GM19395 (cell line): ENCODE data around the gene PMFBP1.
"Not testable (repeated sequence)": the region's sequence is repeated elsewhere in the genome, so short reads cannot be mapped to it uniquely, and the experiment has no call there.

Source experiments
- ATAC-seq: cut with Tn5 transposase; IDR thresholded peaks from one replicate; pipeline ENCODE4 v1.9.1; 2021; ENCODE audit warnings: mild to moderate bottlenecking, moderate library complexity; ENCODE audit not compliant: unreplicated experiment

Gene PMFBP1

DNA sequence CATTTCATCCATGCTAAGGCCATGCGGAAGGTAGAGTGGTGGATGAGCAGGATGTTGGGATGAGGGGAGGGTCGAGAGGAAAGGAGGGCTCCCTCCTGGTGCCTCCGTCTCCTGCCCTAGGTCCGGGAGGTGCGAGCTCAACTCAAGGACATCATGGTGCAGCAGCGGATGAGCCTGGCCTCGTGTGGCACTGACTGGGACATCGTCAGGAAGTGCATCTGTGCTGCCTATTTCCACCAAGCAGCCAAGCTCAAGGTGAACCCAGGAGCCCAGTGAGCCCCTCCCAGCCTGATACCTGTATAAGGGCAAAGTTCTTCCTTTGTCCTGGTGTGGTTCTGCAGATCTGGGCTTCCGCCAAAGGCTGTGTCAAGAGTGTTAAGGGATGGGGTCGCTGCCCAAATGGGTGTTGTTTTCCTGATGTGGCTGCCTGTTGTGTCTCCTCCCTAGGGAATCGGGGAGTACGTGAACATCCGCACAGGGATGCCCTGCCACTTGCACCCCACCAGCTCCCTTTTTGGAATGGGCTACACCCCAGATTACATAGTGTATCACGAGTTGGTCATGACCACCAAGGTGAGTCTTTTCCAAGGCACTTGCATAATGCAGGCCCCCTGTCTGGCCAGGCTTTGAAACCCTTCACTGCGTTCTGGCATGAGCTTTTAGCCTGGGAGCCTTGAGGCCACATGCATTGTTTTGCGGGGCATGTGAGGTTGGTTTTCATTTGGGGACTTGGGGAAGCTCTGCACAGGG is 63.4 kb downstream of the PMFBP1 start:
- no peak for ATAC-seq

DNA sequence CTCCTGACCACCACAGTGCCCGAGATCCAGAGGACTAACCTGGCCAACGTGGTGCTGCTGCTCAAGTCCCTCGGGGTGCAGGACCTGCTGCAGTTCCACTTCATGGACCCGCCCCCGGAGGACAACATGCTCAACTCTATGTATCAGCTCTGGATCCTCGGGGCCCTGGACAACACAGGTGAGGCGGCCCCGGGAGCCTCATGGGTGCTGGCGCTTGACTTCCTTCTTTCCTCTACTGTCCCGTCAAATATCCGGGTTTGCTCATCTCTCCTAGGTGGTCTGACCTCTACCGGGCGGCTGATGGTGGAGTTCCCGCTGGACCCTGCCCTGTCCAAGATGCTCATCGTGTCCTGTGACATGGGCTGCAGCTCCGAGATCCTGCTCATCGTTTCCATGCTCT is 64.6 kb downstream of the PMFBP1 start:
- ATAC-seq: no peak

DNA sequence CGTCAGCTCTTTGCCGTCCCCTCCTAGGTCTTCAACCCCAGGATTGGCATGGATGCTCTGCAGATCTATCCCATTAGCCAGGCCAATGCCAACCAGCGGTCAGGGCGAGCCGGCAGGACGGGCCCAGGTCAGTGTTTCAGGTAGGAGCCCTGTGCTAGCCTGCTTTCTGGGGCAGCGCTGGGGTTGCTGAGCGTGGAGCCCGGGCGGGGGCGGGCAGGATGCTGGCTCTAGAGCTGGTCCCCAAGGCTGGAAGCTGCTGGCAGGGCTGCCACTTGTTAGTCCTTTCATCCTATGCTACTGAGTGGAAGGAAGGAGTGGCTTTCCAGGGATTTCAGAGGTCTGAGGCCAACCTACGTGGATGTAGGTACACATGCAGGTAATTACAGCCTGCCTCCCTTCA is 66.0 kb downstream of the PMFBP1 start:
- ATAC-seq: no peak

DNA sequence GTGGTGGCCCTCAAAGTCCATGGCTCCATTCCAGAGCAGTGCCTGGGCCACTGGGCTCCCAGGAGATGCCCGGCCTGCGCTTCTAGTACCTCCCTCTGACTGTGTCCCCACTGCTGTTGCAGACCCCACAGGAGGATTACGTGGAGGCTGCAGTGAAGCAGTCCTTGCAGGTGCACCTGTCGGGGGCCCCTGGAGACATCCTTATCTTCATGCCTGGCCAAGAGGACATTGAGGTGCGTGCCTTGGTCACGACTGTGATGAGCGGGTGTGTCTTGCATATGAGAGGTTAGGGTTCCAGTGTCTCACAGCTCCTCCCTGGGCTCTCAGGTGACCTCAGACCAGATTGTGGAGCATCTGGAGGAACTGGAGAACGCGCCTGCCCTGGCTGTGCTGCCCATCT is 67.0 kb downstream of the PMFBP1 start:
- no peak for ATAC-seq

- no peak for ATAC-seq
Observed at GRCh38 chr16:72101195-72101594, 70.8 kb downstream of the PMFBP1 start.

- peak; percentile 82 for ATAC-seq
Observed at GRCh38 chr16:72099377-72099818, 72.6 kb downstream of the PMFBP1 start.

DNA sequence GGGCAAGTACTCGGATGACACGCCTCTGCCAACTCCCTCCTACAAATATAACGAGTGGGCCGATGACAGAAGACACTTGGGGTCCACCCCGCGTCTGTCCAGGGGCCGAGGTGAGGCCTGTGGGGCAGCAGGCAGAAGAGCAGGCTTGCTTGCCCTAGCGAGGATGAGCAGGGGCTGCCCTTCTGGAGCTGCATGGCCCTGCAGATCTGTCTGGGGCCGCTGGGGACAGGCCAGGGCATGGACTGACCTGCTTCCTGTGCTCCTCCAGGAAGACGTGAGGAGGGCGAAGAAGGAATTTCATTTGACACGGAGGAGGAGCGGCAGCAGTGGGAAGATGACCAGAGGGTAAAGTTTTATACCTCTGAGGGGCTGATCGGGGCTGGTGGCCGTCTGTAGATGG is 73.0 kb downstream of the PMFBP1 start:
- ATAC-seq: no peak

GRCh38 chr16:72094266-72094610 is 77.7 kb downstream of the PMFBP1 start:
- ATAC-seq: no peak

DNA sequence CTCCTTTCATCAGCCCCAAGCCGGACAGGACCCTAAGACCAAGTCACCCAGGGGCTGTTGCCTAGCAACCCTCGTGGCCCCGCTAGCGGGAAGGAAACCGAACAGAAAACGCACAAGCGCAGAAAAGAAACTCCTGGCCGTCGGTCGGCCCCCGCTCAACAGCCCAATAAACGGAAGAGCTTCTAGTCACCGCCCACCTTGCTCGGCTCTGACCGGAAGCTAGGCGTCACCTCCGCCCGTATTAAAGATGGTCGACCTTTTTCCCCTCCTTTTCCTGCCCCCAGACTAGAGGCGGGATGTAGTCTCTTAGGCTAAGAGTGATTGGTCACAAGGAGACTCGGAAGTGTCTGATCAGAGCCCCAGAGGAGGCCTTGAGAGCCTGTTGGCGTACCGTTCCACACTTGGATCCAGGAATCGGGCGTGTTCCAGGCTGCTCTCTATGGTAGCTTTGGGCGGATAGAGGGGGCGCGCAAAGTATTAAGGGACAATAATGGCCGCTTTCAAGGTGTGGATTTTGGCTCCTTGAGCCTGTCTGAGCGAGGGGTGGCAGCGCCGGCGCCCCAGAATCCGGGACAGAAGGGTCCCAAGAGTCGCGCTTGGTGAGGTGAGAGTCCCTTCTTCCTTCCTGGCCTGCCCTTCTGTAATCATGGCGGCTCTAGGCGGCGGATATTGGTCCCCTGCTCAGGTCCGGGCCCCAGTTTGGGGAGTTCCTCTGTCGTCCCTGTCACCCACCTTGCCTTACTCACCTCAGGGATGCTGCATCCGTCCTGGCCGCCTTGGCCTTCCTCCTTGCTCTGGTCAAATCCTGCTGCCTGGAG is 78.3 kb downstream of the PMFBP1 start, which contains the start of the genes DHX38 and TXNL4B:
TSS of gene DHX38 (plus strand) at position 400 of the 818 bp plus-strand sequence. CDS start 2,311 bp downstream, outside the sequence.
TSS of gene TXNL4B (minus strand) at position 173 of the 818 bp plus-strand sequence. CDS start 2,871 bp downstream, outside the sequence.
- peak; percentile 99 for ATAC-seq

- no peak for ATAC-seq
Observed at GRCh38 chr16:72092832-72093447, 79.0 kb downstream of the PMFBP1 start.

- no peak for ATAC-seq
Observed at GRCh38 chr16:72091217-72091616, 80.7 kb downstream of the PMFBP1 start.

- no peak for ATAC-seq
Observed at GRCh38 chr16:72085002-72085401, 87.0 kb downstream of the PMFBP1 start.

DNA sequence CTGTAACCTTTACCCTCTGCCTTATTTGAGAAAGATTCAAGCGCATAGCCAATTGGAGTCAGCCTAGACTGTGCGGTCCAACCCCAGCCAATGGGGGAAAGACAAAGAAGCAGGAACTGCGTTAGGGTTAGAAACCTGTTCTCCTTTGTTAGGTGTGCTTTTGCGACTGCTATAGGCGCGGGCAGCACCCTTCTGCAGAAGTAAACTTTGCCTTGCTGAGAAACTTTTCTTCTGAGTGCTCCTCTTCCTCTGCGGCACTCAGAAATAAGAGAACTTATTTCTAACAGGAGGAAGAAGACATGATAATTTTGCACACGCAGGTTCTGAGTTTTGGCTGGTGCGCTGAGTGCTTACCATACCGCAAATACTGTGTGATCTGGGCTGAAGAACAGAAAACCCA is 87.5 kb downstream of the PMFBP1 start:
- no peak for ATAC-seq

- no peak for ATAC-seq
Observed at GRCh38 chr16:72083778-72084404, 88.1 kb downstream of the PMFBP1 start.

DNA sequence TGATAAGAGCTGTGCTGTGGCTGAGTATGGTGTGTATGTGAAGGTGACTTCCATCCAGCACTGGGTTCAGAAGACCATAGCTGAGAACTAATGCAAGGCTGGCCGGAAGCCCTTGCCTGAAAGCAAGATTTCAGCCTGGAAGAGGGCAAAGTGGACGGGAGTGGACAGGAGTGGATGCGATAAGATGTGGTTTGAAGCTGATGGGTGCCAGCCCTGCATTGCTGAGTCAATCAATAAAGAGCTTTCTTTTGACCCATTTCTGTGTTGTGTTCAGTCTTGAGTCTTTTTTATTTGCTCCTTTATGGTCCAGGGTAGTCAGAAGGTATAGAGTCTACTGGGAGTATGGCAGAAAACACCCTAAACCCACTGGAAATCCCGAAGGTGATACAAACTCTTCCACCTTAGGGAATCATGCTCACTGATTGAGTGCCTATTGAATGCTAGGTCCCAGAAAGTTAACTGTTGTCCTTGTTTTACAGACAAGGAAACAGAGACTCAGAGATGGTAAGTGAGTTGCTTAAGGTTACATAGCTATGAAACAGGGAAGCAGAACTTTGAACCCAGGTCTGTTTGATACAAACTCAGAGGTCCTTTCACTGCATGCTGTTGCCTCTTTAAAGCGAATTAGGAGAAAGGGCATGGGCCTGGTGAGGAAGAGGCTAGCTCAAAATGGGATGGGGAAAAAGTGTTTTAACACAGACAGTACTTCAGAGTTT is 94.8 kb downstream of the PMFBP1 start:
- ATAC-seq: not testable (repeated sequence)

DNA sequence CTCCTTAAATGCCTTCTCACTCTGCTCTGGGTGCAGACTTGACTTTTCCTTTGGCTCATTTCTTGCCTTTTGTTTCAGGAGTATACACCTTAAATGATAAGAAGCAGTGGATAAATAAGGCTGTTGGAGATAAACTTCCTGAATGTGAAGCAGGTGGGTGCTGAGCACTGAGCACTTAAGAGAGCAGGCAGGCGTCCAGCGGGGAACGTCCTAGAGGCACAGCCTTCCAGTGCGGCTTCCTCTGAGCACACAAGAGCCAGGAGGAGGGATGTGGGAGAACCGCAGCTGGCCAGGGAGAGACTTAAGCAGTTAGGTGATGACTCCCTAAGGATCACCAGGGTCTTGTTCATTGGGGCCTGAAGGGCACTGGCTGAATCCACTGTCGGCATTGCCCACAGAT is 96.9 kb downstream of the PMFBP1 start:
- not testable (repeated sequence) for ATAC-seq

DNA sequence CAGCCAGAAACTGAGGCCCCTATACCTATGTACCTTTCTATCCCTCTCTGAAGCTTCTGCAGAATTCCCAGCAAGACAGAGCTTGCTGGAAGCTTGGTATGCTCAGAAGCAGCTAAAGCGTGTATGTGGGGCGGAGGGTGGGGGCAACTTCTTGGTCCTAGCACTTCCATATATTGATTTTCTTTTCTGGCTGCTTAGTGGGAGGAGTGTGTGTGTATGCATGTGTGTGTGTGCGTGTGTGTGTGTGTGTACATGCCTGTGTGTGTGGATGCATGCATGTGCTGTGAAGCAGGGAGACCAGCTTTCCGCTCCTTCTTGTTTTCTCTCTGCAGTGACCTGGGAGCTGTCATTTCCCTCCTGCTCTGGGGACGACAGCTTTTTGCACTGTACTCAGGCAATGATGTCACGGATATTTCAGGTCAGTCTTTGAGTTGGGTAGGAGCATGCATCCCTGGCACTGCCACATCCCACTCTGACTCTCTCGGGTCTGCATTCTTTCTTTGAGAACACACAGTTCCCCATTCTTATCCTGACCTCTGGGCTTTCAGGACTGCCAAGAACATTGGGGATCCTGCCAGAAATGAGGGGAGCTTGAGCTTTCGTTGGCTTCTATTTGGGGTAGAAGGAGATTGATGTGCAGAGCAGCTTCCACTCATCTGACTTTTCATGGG is 98.3 kb downstream of the PMFBP1 start:
- no peak for ATAC-seq

- ATAC-seq: no peak
Observed at GRCh38 chr16:72072514-72073342, 99.2 kb downstream of the PMFBP1 start.
